SJCRH30 (cell line): ENCODE results near the gene NAAA. TPM values are rescaled to one million over a fixed set of nuclear protein-coding genes. Genes with fewer than 3 reads are reported as not detected.
A peak's percentile ranks its signal among the peaks of the same experiment; 100 is the strongest.
"Not testable (repeated sequence)": the region's sequence is repeated elsewhere in the genome, so short reads cannot be mapped to it uniquely, and the experiment has no call there.

Experiments used
- DNase-seq, 2 experiments: peaks; one replicate each; pipeline ENCODE4 v3.0.0-alpha.2; 2015 to 2020
- H3K27ac ChIP-seq: fragments of 250-450 bp; sonication (Bioruptor Pico); 2 replicates; pipeline ENCODE4 v1.5.1; 2020; ENCODE audit warnings: mild to moderate bottlenecking, moderate library complexity
- H3K27me3 ChIP-seq: fragments of 250-450 bp; sonication (Bioruptor Pico); 2 replicates; pipeline ENCODE4 v1.5.1; 2020; ENCODE audit warnings: mild to moderate bottlenecking, moderate library complexity
- H3K36me3 ChIP-seq: fragments of 250-450 bp; sonication (Bioruptor Pico); 2 replicates; pipeline ENCODE4 v1.5.1; 2020; ENCODE audit warnings: mild to moderate bottlenecking, moderate library complexity
- H3K4me1 ChIP-seq: fragments of 250-450 bp; sonication (Bioruptor Pico); 2 replicates; pipeline ENCODE4 v1.5.1; 2020; ENCODE audit warnings: mild to moderate bottlenecking, moderate library complexity
- H3K4me3 ChIP-seq: fragments of 250-450 bp; sonication (Bioruptor Pico); 2 replicates; pipeline ENCODE4 v1.5.1; 2020; ENCODE audit warnings: mild to moderate bottlenecking, moderate library complexity
- H3K9me3 ChIP-seq: fragments of 250-450 bp; sonication (Bioruptor Pico); replicated peaks from 2 replicates; pipeline ENCODE4 v1.5.1; 2020; ENCODE audit warnings: mild to moderate bottlenecking, moderate library complexity
- total RNA-seq: library from RNA; depleted of rRNA; stranded (reverse); fragments of >200 nt; shearing (Covaris generic); gene quantifications from 2 replicates; pipeline ENCODE4 v1.2.3, GENCODE V29; 2014

NAAA gene
- total RNA-seq, 1 experiment from 2014 or later, result 11.8 TPM

DNA sequence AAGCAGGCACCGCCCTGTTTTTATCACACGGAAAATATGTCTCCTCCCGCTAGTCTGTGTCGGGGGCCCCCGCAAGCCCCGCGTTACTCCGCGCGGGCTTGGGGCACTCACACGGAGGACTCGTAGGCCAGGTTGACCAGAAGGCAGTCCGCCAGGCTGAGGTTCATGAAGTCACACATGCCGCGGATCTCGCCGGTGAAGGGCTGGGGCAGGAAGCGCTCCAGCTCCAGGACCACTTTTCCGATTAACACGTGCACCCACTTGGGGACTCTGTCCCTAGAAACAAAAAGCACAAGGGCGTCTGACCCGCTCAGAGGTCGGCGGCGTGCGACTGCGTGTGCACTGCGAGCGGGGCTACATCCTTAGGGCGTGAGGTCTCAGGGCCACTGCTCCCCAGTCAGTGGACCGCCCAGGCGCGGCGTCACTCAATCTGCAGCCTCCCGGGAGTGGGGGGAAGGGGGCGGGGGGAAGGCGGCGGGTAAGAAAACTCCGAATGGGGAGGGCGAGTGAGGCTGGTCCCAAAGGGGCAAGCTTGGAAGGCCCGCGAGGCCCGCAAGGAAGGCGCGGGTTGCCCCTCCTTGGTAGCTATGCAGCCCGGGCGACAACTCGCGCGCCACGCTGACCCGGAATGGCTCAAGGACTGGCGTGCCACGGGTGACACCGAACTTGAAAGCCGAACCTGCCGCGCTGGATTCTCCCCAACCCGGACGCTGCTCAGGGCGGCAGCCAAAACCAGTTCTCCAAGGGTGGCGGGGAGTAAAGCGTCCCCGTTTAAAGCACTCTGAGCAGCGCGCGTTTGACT, 722 bp downstream of the NAAA start:
- Histone ChIP-seq H3K36me3 (peaks cover 13% of the 10 kb centered on the region), H3K9me3 (no peaks in the 10 kb centered on the region), H3K27ac (peak overlapping the region; percentile 58), H3K4me1 (peaks cover 7% of the 10 kb centered on the region; the same call in 1 of the 2 replicates), H3K27me3 (no peaks in the 10 kb centered on the region), H3K4me3 (peak overlapping the region; percentile 66)
- peak; percentile 73 to 74 for DNase-seq

DNA sequence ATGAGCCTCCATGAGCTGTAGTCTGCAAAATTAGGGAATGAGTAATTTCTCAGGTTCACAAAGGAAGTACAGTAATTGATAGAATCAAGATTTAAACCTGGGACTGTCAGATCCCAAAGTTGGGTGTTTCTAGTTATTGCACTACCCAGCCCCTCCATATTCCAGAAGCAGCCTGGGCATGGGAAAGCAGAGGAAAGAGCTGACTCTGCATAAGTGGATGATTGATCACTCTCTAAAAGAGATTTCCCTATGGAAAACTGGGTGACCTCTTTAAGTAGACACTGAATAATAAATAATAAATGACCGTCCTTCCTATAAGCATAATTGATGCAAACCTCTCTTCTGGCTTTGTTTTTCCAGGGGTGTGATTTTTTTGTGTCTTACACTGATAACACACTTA, 5.2 kb downstream of the NAAA start:
- DNase-seq, result no peak
- Histone ChIP-seq H3K27me3 (no peaks in the 10 kb centered on the region), H3K36me3 (peaks cover 9% of the 10 kb centered on the region), H3K27ac (no peak overlapping the region), H3K4me3 (no peak overlapping the region), H3K9me3 (no peaks in the 10 kb centered on the region), H3K4me1 (peaks cover 7% of the 10 kb centered on the region; the same call in 1 of the 2 replicates)

DNA sequence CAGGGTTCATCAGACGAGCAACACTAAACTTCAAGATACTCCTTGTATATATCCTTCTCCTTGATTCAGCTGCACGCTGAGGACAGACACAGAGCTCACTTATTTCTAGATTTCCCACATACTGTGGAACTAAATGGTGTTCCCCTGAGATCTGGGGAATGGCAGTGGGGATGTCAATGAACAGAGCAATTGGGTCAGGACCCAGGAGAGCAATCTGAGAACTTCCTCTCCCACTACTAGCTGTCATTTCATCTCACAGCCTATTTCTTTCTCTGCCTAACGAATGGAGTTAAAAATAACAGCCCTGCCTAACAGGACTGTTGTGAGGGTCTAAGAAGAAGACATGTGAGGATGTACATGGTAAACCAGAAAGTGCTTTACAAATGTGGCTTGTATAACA, 10.7 kb downstream of the NAAA start:
- DNase-seq, result no peak
- H3K9me3 ChIP-seq, result no peaks in the 10 kb centered on the region

GRCh38 chr4:75924916-75925315, 15.9 kb downstream of the NAAA start:
- H3K4me1 ChIP-seq, H3K36me3 ChIP-seq, H3K27ac ChIP-seq, H3K4me3 ChIP-seq, DNase-seq, H3K27me3 ChIP-seq, H3K9me3 ChIP-seq: not testable (repeated sequence)

More for the DNA sequence above, 10.7 kb downstream of the NAAA start:
- no peaks in the 10 kb centered on the region for H3K4me1 ChIP-seq
- no peaks in the 10 kb centered on the region for H3K27me3 ChIP-seq
- H3K4me3 ChIP-seq, result no peak overlapping the region
- H3K27ac ChIP-seq, result no peak overlapping the region
- H3K36me3 ChIP-seq, result peaks cover 11% of the 10 kb centered on the region; the same call in 1 of the 2 replicates

DNA sequence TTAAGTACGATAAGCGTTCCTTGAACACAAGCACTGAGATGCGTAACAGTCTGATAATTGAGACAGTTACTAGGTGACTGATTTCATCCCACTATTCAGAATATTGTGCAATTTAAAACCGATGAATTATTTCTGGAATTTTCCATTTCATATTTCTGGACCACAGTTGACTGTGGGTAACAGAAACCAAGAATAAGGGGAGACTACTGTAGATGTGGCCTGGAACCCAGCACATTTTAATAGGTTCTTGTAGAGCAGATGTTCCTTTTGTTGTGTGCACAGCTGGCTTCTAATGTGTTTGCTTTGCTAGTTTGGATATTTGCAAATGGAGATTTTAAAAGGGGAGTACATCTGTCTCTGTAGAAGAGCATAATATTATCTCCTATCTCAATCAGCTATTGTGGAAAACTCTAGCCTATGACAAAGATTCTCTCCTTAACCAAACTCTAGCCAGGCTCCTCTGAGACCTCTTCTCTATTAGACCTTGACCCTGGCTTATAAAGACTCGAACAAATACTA, 16.4 kb downstream of the NAAA start:
- Histone ChIP-seq H3K27ac (no peak overlapping the region), H3K4me3 (no peak overlapping the region), H3K27me3 (no peaks in the 10 kb centered on the region), H3K9me3 (no peaks in the 10 kb centered on the region), H3K4me1 (no peaks in the 10 kb centered on the region), H3K36me3 (peaks cover 5% of the 10 kb centered on the region; the same call in 1 of the 2 replicates)
- no peak for DNase-seq

- H3K27me3 ChIP-seq, result no peaks in the 10 kb centered on the region
- H3K9me3 ChIP-seq, result no peaks in the 10 kb centered on the region
- peaks cover 5% of the 10 kb centered on the region; the same call in 1 of the 2 replicates for H3K36me3 ChIP-seq
- no peak overlapping the region for H3K27ac ChIP-seq
- no peak for DNase-seq
- H3K4me1 ChIP-seq, result no peaks in the 10 kb centered on the region
- no peak overlapping the region for H3K4me3 ChIP-seq
These were observed 18.2 kb downstream of the NAAA start for GRCh38 chr4:75922588-75922987.

DNA sequence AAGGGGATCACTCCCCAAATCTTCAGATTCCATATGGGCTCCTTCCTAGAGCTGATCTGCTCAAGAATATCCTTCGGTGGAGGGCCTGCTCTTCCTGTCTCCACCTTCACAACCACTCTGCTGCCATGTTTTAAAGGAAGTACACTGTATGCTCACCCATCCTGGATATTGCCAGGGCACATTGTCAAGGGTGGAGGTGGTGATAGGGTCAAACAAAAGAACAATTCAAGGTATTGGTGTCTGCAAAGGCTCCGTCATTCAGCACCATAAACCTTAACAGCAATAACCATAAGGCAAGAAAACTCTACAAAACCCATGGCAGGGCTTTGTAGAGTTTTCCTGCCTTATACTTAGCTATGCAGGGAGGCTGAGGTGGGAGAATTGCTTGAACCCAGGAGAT, 18.9 kb downstream of the NAAA start:
- H3K27ac ChIP-seq, result no peak overlapping the region
- no peaks in the 10 kb centered on the region for H3K9me3 ChIP-seq

DNA sequence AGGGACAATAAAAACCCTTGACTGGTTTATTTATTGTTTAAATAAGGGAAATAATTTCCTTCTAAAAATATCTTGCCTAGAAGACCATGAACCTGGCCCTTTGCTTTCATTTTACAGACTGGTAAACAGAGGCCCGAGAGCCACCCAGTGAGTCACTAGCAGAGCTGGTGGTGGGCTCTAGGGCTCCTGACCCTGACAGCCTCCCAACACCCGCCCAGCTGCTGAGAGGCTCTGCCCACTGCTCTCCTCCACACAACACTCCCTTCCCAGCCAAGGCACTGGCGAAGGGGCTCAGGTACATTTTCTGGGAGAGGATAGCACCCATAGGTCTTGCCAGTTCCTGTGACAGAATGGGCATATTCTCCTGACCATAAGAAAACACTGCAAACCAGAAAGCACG, 20.5 kb downstream of the NAAA start:
- H3K4me1 ChIP-seq, result 0 out of 2 replicates have a peak, but pooled peaks cover 3% of the 10 kb centered on the region
- H3K4me3 ChIP-seq, result no peak overlapping the region
- no peaks in the 10 kb centered on the region for H3K9me3 ChIP-seq
- H3K36me3 ChIP-seq, result peaks cover 5% of the 10 kb centered on the region; the same call in 1 of the 2 replicates
- no peak for DNase-seq
- H3K27me3 ChIP-seq, result no peaks in the 10 kb centered on the region
- no peak overlapping the region for H3K27ac ChIP-seq

More for the DNA sequence above, 18.9 kb downstream of the NAAA start:
- peaks cover 5% of the 10 kb centered on the region; the same call in 1 of the 2 replicates for H3K36me3 ChIP-seq
- H3K27me3 ChIP-seq, result no peaks in the 10 kb centered on the region
- no peak overlapping the region for H3K4me3 ChIP-seq
- no peaks in the 10 kb centered on the region for H3K4me1 ChIP-seq
- DNase-seq, result no peak

GRCh38 chr4:75919920-75920319, 20.9 kb downstream of the NAAA start:
- Histone ChIP-seq H3K9me3 (no peaks in the 10 kb centered on the region), H3K27ac (no peak overlapping the region), H3K4me1 (0 out of 2 replicates have a peak, but pooled peaks cover 3% of the 10 kb centered on the region), H3K27me3 (no peaks in the 10 kb centered on the region), H3K4me3 (no peak overlapping the region), H3K36me3 (peaks cover 5% of the 10 kb centered on the region; the same call in 1 of the 2 replicates)
- DNase-seq, result peak; percentile 35 to 41

- H3K36me3 ChIP-seq, result no peaks in the 10 kb centered on the region
- no peaks in the 10 kb centered on the region for H3K27me3 ChIP-seq
- 0 out of 2 replicates have a peak, but pooled peaks cover 3% of the 10 kb centered on the region for H3K4me1 ChIP-seq
- peak; percentile 26 to 64 for DNase-seq
- H3K4me3 ChIP-seq, result no peak overlapping the region
- no peak overlapping the region for H3K27ac ChIP-seq
- peaks cover 3% of the 10 kb centered on the region for H3K9me3 ChIP-seq
These were observed 24.6 kb downstream of the NAAA start for GRCh38 chr4:75916091-75916661.

DNA sequence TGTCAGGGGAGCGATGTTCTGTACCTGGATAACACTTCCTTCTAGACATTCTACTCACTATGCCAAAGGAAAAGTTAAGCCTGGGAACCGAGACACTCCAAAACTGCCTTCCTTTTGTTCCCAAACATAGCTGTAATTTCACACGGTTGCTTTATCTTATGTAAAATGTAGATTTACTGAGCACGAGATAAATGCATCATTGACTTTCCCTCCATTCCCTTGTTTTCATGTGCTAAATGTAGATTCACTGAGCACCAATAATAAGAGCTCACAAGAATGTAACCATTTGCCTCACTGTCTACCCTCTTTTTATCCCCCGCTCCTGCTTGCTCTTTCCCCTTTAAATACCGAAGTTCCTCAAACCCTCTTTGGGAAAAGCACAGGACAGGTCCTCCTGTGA, 27.8 kb downstream of the NAAA start:
- no peaks in the 10 kb centered on the region for H3K36me3 ChIP-seq
- peaks cover 10% of the 10 kb centered on the region for H3K9me3 ChIP-seq
- H3K4me3 ChIP-seq, result no peak overlapping the region
- H3K27ac ChIP-seq, result no peak overlapping the region
- no peak for DNase-seq
- no peaks in the 10 kb centered on the region for H3K27me3 ChIP-seq
- H3K4me1 ChIP-seq, result peaks cover 9% of the 10 kb centered on the region; the same call in 1 of the 2 replicates

DNA sequence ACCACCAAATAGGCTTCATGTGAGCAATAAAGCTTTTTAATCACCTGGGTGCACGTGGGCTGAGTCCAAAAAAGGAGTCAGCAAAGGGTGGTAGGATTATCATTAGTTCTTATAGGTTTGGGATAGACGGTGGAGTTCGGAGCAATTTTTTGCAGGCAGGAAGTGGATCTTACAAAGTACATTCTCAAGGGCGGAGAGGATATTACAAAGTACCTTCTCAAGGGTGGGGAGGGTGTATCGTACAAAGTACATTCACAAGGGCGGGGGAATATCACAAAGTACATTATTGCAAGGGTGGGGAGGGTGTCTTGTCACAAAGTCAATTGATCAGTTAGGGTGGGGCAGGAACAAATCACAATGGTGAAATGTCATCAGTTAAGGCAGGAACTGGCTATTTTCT, 30.0 kb downstream of the NAAA start:
- H3K9me3 ChIP-seq, DNase-seq, H3K27me3 ChIP-seq: not testable (repeated sequence)

DNA sequence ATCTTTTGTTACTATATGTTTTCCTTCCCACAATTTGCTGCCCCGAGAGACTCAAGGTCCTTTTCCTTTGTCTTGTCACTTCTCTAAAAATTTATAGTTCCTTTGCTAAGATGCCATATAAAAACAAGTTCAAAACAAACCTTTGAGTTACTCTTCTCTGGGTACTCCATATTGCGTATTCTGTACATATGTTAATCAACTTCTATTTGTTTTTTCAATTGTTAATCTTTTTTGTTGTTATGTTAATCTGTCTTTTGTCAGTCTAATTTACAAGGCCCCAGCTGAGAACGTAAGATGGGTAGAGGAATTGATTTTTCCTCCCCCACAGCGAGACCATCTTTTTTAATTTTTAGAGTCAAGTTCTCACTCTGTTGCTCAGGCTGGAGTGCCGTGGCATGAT, 31.4 kb downstream of the NAAA start:
- Histone ChIP-seq H3K9me3 (peaks cover 10% of the 10 kb centered on the region), H3K27ac (no peak overlapping the region)

More for the DNA sequence above, 30.0 kb downstream of the NAAA start:
- not testable (repeated sequence) for H3K4me3 ChIP-seq, H3K27ac ChIP-seq, H3K4me1 ChIP-seq, H3K36me3 ChIP-seq

GRCh38 chr4:75908555-75908954, 32.3 kb downstream of the NAAA start:
- Histone ChIP-seq H3K4me3 (peak overlapping the region; percentile 21), H3K9me3 (peaks cover 10% of the 10 kb centered on the region), H3K27me3 (no peaks in the 10 kb centered on the region), H3K27ac (no peak overlapping the region; the same call in 1 of the 2 replicates), H3K36me3 (no peaks in the 10 kb centered on the region), H3K4me1 (peaks cover 8% of the 10 kb centered on the region; the same call in 1 of the 2 replicates)
- DNase-seq, result peak; percentile 25 to 62

More for the DNA sequence above, 31.4 kb downstream of the NAAA start:
- no peak for DNase-seq
- Histone ChIP-seq H3K4me3 (no peak overlapping the region), H3K27me3 (no peaks in the 10 kb centered on the region), H3K4me1 (peaks cover 8% of the 10 kb centered on the region; the same call in 1 of the 2 replicates), H3K36me3 (no peaks in the 10 kb centered on the region)

DNA sequence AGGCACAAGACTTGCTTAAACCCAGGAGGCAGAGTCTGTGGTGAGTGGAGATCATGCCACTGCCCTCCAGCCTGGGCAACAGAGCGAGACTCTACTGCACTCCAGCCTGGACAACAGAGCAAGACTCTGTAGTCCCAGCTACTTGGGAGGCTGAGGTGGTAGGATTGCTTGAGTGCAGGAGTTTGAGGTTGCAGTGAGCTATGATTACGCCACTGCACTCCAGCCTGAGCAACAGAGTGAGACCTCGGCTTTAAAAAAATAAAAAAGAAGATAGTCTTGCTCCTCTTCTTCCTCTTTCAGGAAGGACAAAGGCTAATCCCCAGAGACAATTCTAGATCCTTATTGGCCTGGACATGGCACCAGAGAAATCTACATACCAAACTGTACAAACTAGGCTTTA, 32.8 kb downstream of the NAAA start:
- H3K4me3 ChIP-seq, result peak overlapping the region; percentile 21

More for the DNA sequence above, 32.8 kb downstream of the NAAA start:
- peak in 1 of 2 experiments; percentile 12 for DNase-seq
- Histone ChIP-seq H3K9me3 (peaks cover 10% of the 10 kb centered on the region), H3K27ac (no peak overlapping the region; the same call in 1 of the 2 replicates), H3K36me3 (no peaks in the 10 kb centered on the region), H3K27me3 (no peaks in the 10 kb centered on the region), H3K4me1 (peaks cover 8% of the 10 kb centered on the region; the same call in 1 of the 2 replicates)
